Ishikawa (cell line): ENCODE results near the gene ARHGEF39.

Experiments
- CEBPB ChIP-seq: IDR thresholded peaks from 2 replicates; pipeline ENCODE4 v1.6.1; 2012
- CREB1 ChIP-seq: IDR thresholded peaks from 2 replicates; pipeline ENCODE4 v1.6.1; 2012; ENCODE audit warnings: low read depth
- EGR1 ChIP-seq: IDR thresholded peaks from 2 replicates; pipeline ENCODE4 v1.6.1; 2012
- EP300 ChIP-seq: IDR thresholded peaks from 2 replicates; pipeline ENCODE4 v1.6.1; 2012; ENCODE audit warnings: borderline replicate concordance
- FOXM1 ChIP-seq: IDR thresholded peaks from 2 replicates; pipeline ENCODE4 v1.6.1; 2012; ENCODE audit warnings: low read depth, borderline replicate concordance
- MAX ChIP-seq: IDR thresholded peaks from 2 replicates; pipeline ENCODE4 v1.6.1; 2012
- NFIC ChIP-seq: IDR thresholded peaks from 2 replicates; pipeline ENCODE4 v1.6.1; 2012
- RAD21 ChIP-seq: IDR thresholded peaks from 2 replicates; pipeline ENCODE4 v1.6.1; 2012; ENCODE audit warnings: low read depth
- REST ChIP-seq: IDR thresholded peaks from 2 replicates; pipeline ENCODE4 v1.6.1; 2012; ENCODE audit warnings: low read depth, mild to moderate bottlenecking
- TAF1 ChIP-seq: IDR thresholded peaks from 2 replicates; pipeline ENCODE4 v1.6.1; 2012; ENCODE audit warnings: low read depth, mild to moderate bottlenecking
- TCF12 ChIP-seq: IDR thresholded peaks from 2 replicates; pipeline ENCODE4 v1.6.1; 2012; ENCODE audit warnings: low read depth
- TEAD4 ChIP-seq: IDR thresholded peaks from 2 replicates; pipeline ENCODE4 v1.6.1; 2012
- USF1 ChIP-seq: IDR thresholded peaks from 2 replicates; pipeline ENCODE4 v1.6.1; 2012
- YY1 ChIP-seq: IDR thresholded peaks from 2 replicates; pipeline ENCODE4 v1.6.1; 2012; ENCODE audit warnings: low read depth
- ZBTB7A ChIP-seq: IDR thresholded peaks from 2 replicates; pipeline ENCODE4 v1.6.1; 2012; ENCODE audit warnings: low read depth

The ARHGEF39 gene

GRCh38 chr9:35687306-35687705 lies 22.3 kb upstream of the ARHGEF39 start:
- TF ChIP-seq NFIC (no peak), TEAD4 (no peak)

- TF ChIP-seq EGR1 (no peak), ZBTB7A (no peak), YY1 (no peak), NFIC (no peak), TAF1 (no peak), CREB1 (no peak), REST (no peak), MAX (no peak), RAD21 (no peak), TEAD4 (no peak), TCF12 (no peak), USF1 (no peak), FOXM1 (no peak), CEBPB (no peak), EP300 (no peak)
Measured at GRCh38 chr9:35686222-35687203, 21.5 kb upstream of the ARHGEF39 start.

GRCh38 chr9:35685506-35685905 lies 20.5 kb upstream of the ARHGEF39 start:
- TF ChIP-seq NFIC = no peak
- TF ChIP-seq CREB1 = no peak
- no peak for TF ChIP-seq EGR1
- no peak for TF ChIP-seq YY1
- no peak for TF ChIP-seq USF1

GRCh38 chr9:35684921-35685320 lies 19.9 kb upstream of the ARHGEF39 start:
- no peak for TF ChIP-seq MAX
- TF ChIP-seq EP300 = no peak
- TF ChIP-seq TEAD4 = no peak
- TF ChIP-seq RAD21 = no peak
- TF ChIP-seq EGR1 = no peak
- TF ChIP-seq USF1 = no peak
- TF ChIP-seq REST = no peak
- TF ChIP-seq CREB1 = no peak
- no peak for TF ChIP-seq YY1
- TF ChIP-seq CEBPB = no peak
- no peak for TF ChIP-seq TCF12
- TF ChIP-seq TAF1 = no peak
- TF ChIP-seq FOXM1 = no peak
- TF ChIP-seq NFIC = no peak
- no peak for TF ChIP-seq ZBTB7A

- TF ChIP-seq ZBTB7A = no peak
- no peak for TF ChIP-seq RAD21
- no peak for TF ChIP-seq TAF1
- TF ChIP-seq NFIC = no peak
- no peak for TF ChIP-seq EGR1
- TF ChIP-seq CEBPB = no peak
- no peak for TF ChIP-seq TCF12
- no peak for TF ChIP-seq FOXM1
- TF ChIP-seq MAX = no peak
- no peak for TF ChIP-seq CREB1
- TF ChIP-seq TEAD4 = no peak
- no peak for TF ChIP-seq REST
- no peak for TF ChIP-seq EP300
- TF ChIP-seq YY1 = no peak
- no peak for TF ChIP-seq USF1
Measured at GRCh38 chr9:35683323-35683722, 18.3 kb upstream of the ARHGEF39 start.
